NCI-H2029 treated with DMSO at 0.1 percent for 48 hours (cell line): ENCODE measurements around the gene ADAMTS6.
A peak's percentile ranks its signal among the peaks of the same experiment; 100 is the strongest.

Experiments
- DNase-seq: peaks from one replicate; lab custom pipeline; 2025; lab: John Stamatoyannopoulos, UW

ADAMTS6 gene

GRCh38 chr5:65103756-65104440 lies 377.8 kb downstream of the ADAMTS6 start:
- DNase-seq: no peak

GRCh38 chr5:65102976-65103711 lies 378.6 kb downstream of the ADAMTS6 start:
- peak; percentile 62 for DNase-seq

GRCh38 chr5:65102371-65102975 lies 379.2 kb downstream of the ADAMTS6 start:
- no peak for DNase-seq

- DNase-seq: no peak
Measured at GRCh38 chr5:65101632-65102100, 380.1 kb downstream of the ADAMTS6 start.

GRCh38 chr5:65100911-65101631 lies 380.6 kb downstream of the ADAMTS6 start:
- peak; percentile 43 for DNase-seq
